Fibroblast of lung (primary cell): ENCODE data around the gene FAM193A. TPM values are rescaled to one million over a fixed set of nuclear protein-coding genes. Genes with fewer than 3 reads are reported as not detected.

ENCODE experiments used
- DNase-seq, 2 donors: peaks; one replicate each; pipeline versions ENCODE4 v3.0.0 to v3.0.0-alpha.2; 2010; ENCODE audit warnings: low read depth in 2 of 2
- H2AFZ ChIP-seq: 2 replicates; pipeline ENCODE4 v1.5.1; 2012; ENCODE audit warnings: low read length, control low read depth, inconsistent platforms
- H3K27ac ChIP-seq: 2 replicates; pipeline ENCODE4 v1.5.1; 2011; ENCODE audit warnings: low read length, control low read depth; ENCODE audit not compliant: insufficient read depth
- H3K27me3 ChIP-seq: 2 replicates; pipeline ENCODE4 v1.5.1; 2011; ENCODE audit warnings: mild to moderate bottlenecking, low read length; ENCODE audit not compliant: control insufficient read depth, insufficient read depth
- H3K36me3 ChIP-seq: 2 replicates; pipeline ENCODE4 v1.5.1; 2011; ENCODE audit warnings: low read length; ENCODE audit not compliant: control insufficient read depth, insufficient read depth
- H3K4me1 ChIP-seq: 2 replicates; pipeline ENCODE4 v1.5.1; 2011; ENCODE audit warnings: low read length; ENCODE audit not compliant: control insufficient read depth, insufficient read depth; ENCODE audit errors: extremely low read depth
- H3K4me2 ChIP-seq: 2 replicates; pipeline ENCODE4 v1.5.1; 2011; ENCODE audit warnings: low read length, control low read depth; ENCODE audit not compliant: insufficient read depth; ENCODE audit errors: extremely low read depth
- H3K4me3 ChIP-seq, 4 experiments: fragments of 200-600 bp in 1 of 4; sonication (generic) in 1 of 4; replicated peaks in 1 of 4; 2 replicates each; pipeline ENCODE4 v1.5.1; 2011 to 2016; ENCODE audit warnings: low read length in 4 of 4, low read depth in 3 of 4, mild to moderate bottlenecking in 3 of 4, control low read depth in 2 of 4, inconsistent platforms in 1 of 4, mixed read lengths in 1 of 4; ENCODE audit not compliant: insufficient read depth in 1 of 4; ENCODE audit errors: control extremely low read depth in 1 of 4
- H3K79me2 ChIP-seq: 2 replicates; pipeline ENCODE4 v1.5.1; 2012; ENCODE audit warnings: mild to moderate bottlenecking, low read length, inconsistent platforms; ENCODE audit not compliant: control insufficient read depth, insufficient read depth
- H3K9ac ChIP-seq: 2 replicates; pipeline ENCODE4 v1.5.1; 2011; ENCODE audit warnings: mild to moderate bottlenecking, low read length, control low read depth; ENCODE audit not compliant: insufficient read depth
- H3K9me3 ChIP-seq: 2 replicates; pipeline ENCODE4 v1.5.1; 2012; ENCODE audit warnings: low read depth, low read length; ENCODE audit not compliant: control insufficient read depth, insufficient read depth
- H4K20me1 ChIP-seq: 2 replicates; pipeline ENCODE4 v1.5.1; 2011; ENCODE audit warnings: low read length; ENCODE audit not compliant: control insufficient read depth, insufficient read depth; ENCODE audit errors: extremely low read depth
- CTCF ChIP-seq, 2 donors: IDR thresholded peaks in 1 of 2; conservative IDR thresholded peaks in 1 of 2; 1 replicate in 1 of 2; 2 replicates in 1 of 2; pipeline ENCODE4 v1.5.1; 2011 to 2012; ENCODE audit warnings: low read length in 2 of 2, control low read depth in 1 of 2, inconsistent platforms in 1 of 2, low read depth in 1 of 2, mild to moderate bottlenecking in 1 of 2
- EZH2 ChIP-seq: IDR thresholded peaks from 2 replicates; pipeline ENCODE4 v1.5.1; 2012; ENCODE audit warnings: low read length, control low read depth, mild to moderate bottlenecking; ENCODE audit errors: missing control alignments
- polyA plus RNA-seq, 2 donors: library from polyadenylated mRNA; depleted of rRNA in 1 of 2; stranded (reverse) in 1 of 2; unstranded in 1 of 2; fragments of >200 nt; gene quantifications; 2 replicates each; pipeline ENCODE4 v1.2.1, GENCODE V29; 2011 to 2012; ENCODE audit warnings: missing spikeins in 1 of 2
- total RNA-seq: library from RNA; depleted of rRNA; stranded (reverse); fragments of >200 nt; gene quantifications from 2 replicates; pipeline ENCODE4 v1.2.1, GENCODE V29; 2014

FAM193A gene
- total and polyA plus RNA-seq, 2 donors (not counting 1 experiment from before 2014, with no cell fraction given) = 5.6 to 10.9 TPM

GRCh38 chr4:2697995-2698414 is 161.6 kb downstream of the FAM193A start:
- no peak overlapping the region for H3K4me2 ChIP-seq
- no peak for DNase-seq
- no peaks in the 10 kb centered on the region for H4K20me1 ChIP-seq
- H3K27ac ChIP-seq = no peak overlapping the region
- H3K4me3 ChIP-seq = no peak overlapping the region
- peaks cover 31% of the 10 kb centered on the region for H3K36me3 ChIP-seq
- no peak overlapping the region for H2AFZ ChIP-seq
- no peaks in the 10 kb centered on the region for H3K79me2 ChIP-seq
- H3K27me3 ChIP-seq = no peaks in the 10 kb centered on the region
- no peaks in the 10 kb centered on the region for H3K4me1 ChIP-seq
- H3K9ac ChIP-seq = no peak overlapping the region
- TF ChIP-seq CTCF (conservative IDR thresholded peaks at IDR 0.05 in 1 of 2, IDR thresholded peaks at IDR 0.05 in 1 of 2; ENCODE audit: low read depth in 1 of 2, low read length in 2 of 2) = no peak
- TF ChIP-seq EZH2 = no peak
- no peaks in the 10 kb centered on the region for H3K9me3 ChIP-seq

GRCh38 chr4:2698504-2698903 is 162.1 kb downstream of the FAM193A start:
- Histone ChIP-seq H3K9ac (no peak overlapping the region), H3K79me2 (no peaks in the 10 kb centered on the region), H2AFZ (no peak overlapping the region), H3K4me1 (no peaks in the 10 kb centered on the region), H3K27me3 (no peaks in the 10 kb centered on the region), H3K27ac (no peak overlapping the region), H4K20me1 (no peaks in the 10 kb centered on the region), H3K4me2 (no peak overlapping the region), H3K9me3 (no peaks in the 10 kb centered on the region), H3K36me3 (peaks cover 29% of the 10 kb centered on the region), H3K4me3 (no peak overlapping the region)
- TF ChIP-seq CTCF (conservative IDR thresholded peaks at IDR 0.05 in 1 of 2, IDR thresholded peaks at IDR 0.05 in 1 of 2; ENCODE audit: low read depth in 1 of 2, low read length in 2 of 2) (no peak), EZH2 (no peak)
- DNase-seq = no peak

- TF ChIP-seq CTCF (conservative IDR thresholded peaks at IDR 0.05 in 1 of 2, IDR thresholded peaks at IDR 0.05 in 1 of 2; ENCODE audit: low read depth in 1 of 2, low read length in 2 of 2) = no peak
- TF ChIP-seq EZH2 = no peak
- H4K20me1 ChIP-seq = no peaks in the 10 kb centered on the region
- H3K9me3 ChIP-seq = no peaks in the 10 kb centered on the region
- DNase-seq = no peak
- no peak overlapping the region for H3K27ac ChIP-seq
- H3K4me2 ChIP-seq = no peak overlapping the region
- H3K9ac ChIP-seq = no peak overlapping the region
- peaks cover 25% of the 10 kb centered on the region for H3K36me3 ChIP-seq
- no peaks in the 10 kb centered on the region for H3K4me1 ChIP-seq
- no peak overlapping the region for H3K4me3 ChIP-seq
- no peaks in the 10 kb centered on the region for H3K27me3 ChIP-seq
- H3K79me2 ChIP-seq = no peaks in the 10 kb centered on the region
- no peak overlapping the region for H2AFZ ChIP-seq
These were observed 162.6 kb downstream of the FAM193A start for GRCh38 chr4:2698951-2699505.
